ENCODE data around the gene SEMA5A. TPM values are rescaled to one million over a fixed set of nuclear protein-coding genes. Genes with fewer than 3 reads are reported as not detected.

SEMA5A gene
- total and polyA plus RNA-seq, 2 of the 8 experiments (the other 6 are each of a cell fraction or from before 2014, with no cell fraction given) = 5.3 to 8.9 TPM

DNA sequence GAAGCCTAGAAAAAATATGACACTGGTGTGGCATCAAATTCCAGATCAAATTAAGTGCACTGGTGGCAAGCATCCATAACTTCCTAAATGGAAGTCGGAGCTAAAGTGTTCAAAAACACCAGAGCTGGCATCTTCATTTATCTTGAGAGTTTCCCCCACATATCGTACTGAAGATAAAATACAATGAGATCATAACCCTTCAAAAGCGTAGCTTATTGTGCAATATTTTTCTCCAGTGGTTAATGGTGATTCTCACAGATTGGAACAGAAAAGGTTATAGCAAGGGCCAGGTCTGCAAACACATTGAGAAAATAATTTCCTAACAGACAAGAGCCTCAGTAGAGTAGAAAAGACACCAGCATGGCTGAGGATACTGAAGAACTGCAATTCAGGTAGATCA lies 147.6 kb downstream of the SEMA5A start:
- Histone ChIP-seq H2AFZ (ENCODE audit: low read length) (no peak overlapping the region), H2BK15ac (ENCODE audit: low read length) (no peak overlapping the region), H3K79me2 (ENCODE audit: control insufficient read depth in 1 of 2, insufficient read depth in 2 of 2, low read length in 2 of 2) (no peaks in the 10 kb centered on the region), H3K4ac (replicated peaks; ENCODE audit: insufficient read length, low read depth, low read length) (no peak overlapping the region), H4K5ac (ENCODE audit: insufficient read length, low read depth, low read length) (no peak overlapping the region), H3K36me3 (ENCODE audit: control insufficient read depth in 2 of 4, insufficient read depth in 4 of 4, low read length in 3 of 4) (no peaks in the 10 kb centered on the region), H3K4me2 (ENCODE audit: insufficient read depth in 1 of 2, low read depth in 2 of 2, low read length in 2 of 2) (no peak overlapping the region), H3K23me2 (ENCODE audit: low read depth, low read length) (no peaks in the 10 kb centered on the region), H2BK5ac (ENCODE audit: low read depth, low read length) (no peak overlapping the region), H2BK20ac (ENCODE audit: low read length) (no peak overlapping the region), H4K91ac (replicated peaks; ENCODE audit: insufficient read length, low read length) (no peak overlapping the region), H2BK12ac (ENCODE audit: low read depth, low read length) (no peak overlapping the region), H3K4me3 (ENCODE audit: extremely low read depth in 1 of 4, insufficient read depth in 2 of 4, low read depth in 3 of 4, low read length in 4 of 4) (no peak overlapping the region), H2AK5ac (ENCODE audit: low read depth, low read length) (no peak overlapping the region), H4K20me1 (replicated peaks in 1 of 2; ENCODE audit: control insufficient read depth in 1 of 2, insufficient read depth in 2 of 2, low read length in 2 of 2) (no peaks in the 10 kb centered on the region), H3K9ac (replicated peaks in 1 of 4; ENCODE audit: extremely low read depth in 1 of 4, low read depth in 3 of 4, low read length in 3 of 4) (no peak overlapping the region), H3K14ac (ENCODE audit: insufficient read length) (no peak overlapping the region), H3K18ac (ENCODE audit: extremely low read depth, low read length) (no peak overlapping the region), H3K79me1 (ENCODE audit: low read depth, low read length) (0 out of 2 replicates have a peak, but pooled peaks cover 2% of the 10 kb centered on the region), H3K27ac (ENCODE audit: low read depth, low read length) (no peak overlapping the region), H3K27me3 (replicated peaks in 1 of 4; ENCODE audit: control insufficient read depth in 3 of 4, extremely low read depth in 1 of 4, insufficient read depth in 3 of 4, low read length in 3 of 4) (no peaks in the 10 kb centered on the region), H2BK120ac (replicated peaks; ENCODE audit: low read depth, low read length) (no peak overlapping the region), H3K56ac (replicated peaks; ENCODE audit: insufficient read length, low read depth, low read length) (no peak overlapping the region), H3K23ac (ENCODE audit: insufficient read length) (no peak overlapping the region), H3K4me1 (replicated peaks in 1 of 4; ENCODE audit: control insufficient read depth in 3 of 4, insufficient read depth in 4 of 4, low read length in 3 of 4) (no peaks in the 10 kb centered on the region), H4K8ac (ENCODE audit: extremely low read depth, insufficient read depth, low read length) (no peak overlapping the region), H3K9me3 (ENCODE audit: insufficient read depth in 2 of 2, low read depth in 1 of 2, low read length in 1 of 2) (no peaks in the 10 kb centered on the region)
- no peak for FAIRE-seq
- DNase-seq (ENCODE audit: low read depth in 1 of 2, low spot score in 2 of 2) = no peak
- no peak for TF ChIP-seq CHD2 (IDR thresholded peaks at IDR 0.05; ENCODE audit: low read length)
- TF ChIP-seq EZH2 (IDR thresholded peaks at IDR 0.05; ENCODE audit: low read depth, low read length, severe bottlenecking) = no peak
- TF ChIP-seq BACH1 (IDR thresholded peaks at IDR 0.05; ENCODE audit: low read length) = no peak
- TF ChIP-seq, protein P1, sequence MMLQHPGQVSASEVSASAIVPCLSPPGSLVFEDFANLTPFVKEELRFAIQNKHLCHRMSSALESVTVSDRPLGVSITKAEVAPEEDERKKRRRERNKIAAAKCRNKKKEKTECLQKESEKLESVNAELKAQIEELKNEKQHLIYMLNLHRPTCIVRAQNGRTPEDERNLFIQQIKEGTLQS (IDR thresholded peaks at IDR 0.05; ENCODE audit: insufficient read depth, low read depth, low read length) = no peak
- TF ChIP-seq, protein P2, sequence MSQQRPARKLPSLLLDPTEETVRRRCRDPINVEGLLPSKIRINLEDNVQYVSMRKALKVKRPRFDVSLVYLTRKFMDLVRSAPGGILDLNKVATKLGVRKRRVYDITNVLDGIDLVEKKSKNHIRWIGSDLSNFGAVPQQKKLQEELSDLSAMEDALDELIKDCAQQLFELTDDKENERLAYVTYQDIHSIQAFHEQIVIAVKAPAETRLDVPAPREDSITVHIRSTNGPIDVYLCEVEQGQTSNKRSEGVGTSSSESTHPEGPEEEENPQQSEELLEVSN (IDR thresholded peaks at IDR 0.05) = no peak
- no peak for TF ChIP-seq ZNF274 (IDR thresholded peaks at IDR 0.05; ENCODE audit: borderline replicate concordance, extremely low read depth, low read length)
- TF ChIP-seq JUN (IDR thresholded peaks at IDR 0.05; ENCODE audit: low read depth, low read length) = no peak
- TF ChIP-seq CHD1 (IDR thresholded peaks at IDR 0.05; ENCODE audit: low read depth, low read length) = no peak
- no peak for TF ChIP-seq RBBP5 (IDR thresholded peaks at IDR 0.05; ENCODE audit: borderline replicate concordance, low read depth, low read length)
- TF ChIP-seq HDAC6 (IDR thresholded peaks at IDR 0.05; ENCODE audit: low read depth, low read length) = no peak
- TF ChIP-seq NANOG (IDR thresholded peaks at IDR 0.05; ENCODE audit: insufficient read depth, low read depth, low read length, poor library complexity, severe bottlenecking) = no peak
- no peak for TF ChIP-seq TAF1 (IDR thresholded peaks at IDR 0.05; ENCODE audit: low read depth, low read length)
- ChIA-PET POLR2A (ENCODE audit: partially characterized antibody) (no interaction called here), CTCF (ENCODE audit: partially characterized antibody) (no interaction called here)
- 98% methylated on average over 3 of the region's 3 CpGs; no CpG with 5 or more reads in 1 of the 2 experiments for whole genome bisulfite sequencing, 2 experiments (ENCODE audit: extremely low coverage in 1 of 2, insufficient coverage in 1 of 2, insufficient read length in 1 of 2, insufficient replicate concordance in 2 of 2, low coverage in 1 of 2, low lambda C conversion rate in 2 of 2, missing lambda C conversion rate in 1 of 2)

Data from H1 (cell line).